Measurements from ENCODE around the gene TBC1D22A.

GRCh38 chr22:47115921-47116320 is 353.5 kb downstream of the TBC1D22A start:
- TF ChIP-seq POLR2AphosphoS5 (IDR thresholded peaks at IDR 0.05) (no peak), CTCF (IDR thresholded peaks at IDR 0.05) (no peak), POLR2A (IDR thresholded peaks at IDR 0.05) (no peak)

Data from transverse colon (tissue), 4 donors.